GM18870 (cell line): Measurements from ENCODE around the gene GPR15.

Source experiments
- ATAC-seq: cut with Tn5 transposase; IDR thresholded peaks from one replicate; pipeline ENCODE4 v1.9.1; 2021; ENCODE audit warnings: moderate library complexity; ENCODE audit not compliant: unreplicated experiment

The GPR15 gene

DNA sequence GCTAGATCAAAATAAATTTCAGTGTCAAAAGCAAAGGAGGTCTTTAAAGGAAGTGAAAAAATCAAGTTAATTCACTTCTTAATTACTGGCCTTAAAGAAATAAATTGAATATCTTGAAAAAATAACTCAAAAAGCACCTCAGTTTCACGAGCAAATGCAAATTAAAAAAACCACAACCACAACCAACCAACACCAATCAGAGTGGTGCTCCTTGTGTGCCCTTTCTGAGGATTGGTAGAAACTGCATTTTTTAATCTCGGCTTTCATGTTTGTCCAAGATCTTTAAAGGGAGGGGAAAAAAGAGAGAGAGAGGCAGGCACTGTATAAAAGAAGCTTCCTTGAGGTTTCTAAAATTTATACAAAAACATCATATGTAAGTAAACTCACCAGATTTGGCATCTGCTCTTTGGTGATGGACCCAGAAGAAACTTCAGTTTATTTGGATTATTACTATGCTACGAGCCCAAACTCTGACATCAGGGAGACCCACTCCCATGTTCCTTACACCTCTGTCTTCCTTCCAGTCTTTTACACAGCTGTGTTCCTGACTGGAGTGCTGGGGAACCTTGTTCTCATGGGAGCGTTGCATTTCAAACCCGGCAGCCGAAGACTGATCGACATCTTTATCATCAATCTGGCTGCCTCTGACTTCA lies at the start of gene GPR15:
TSS of gene GPR15 (plus strand) at position 357 of the 653 bp plus-strand sequence. CDS start at position 413, 56 bp downstream.
- ATAC-seq: peak; percentile 26

DNA sequence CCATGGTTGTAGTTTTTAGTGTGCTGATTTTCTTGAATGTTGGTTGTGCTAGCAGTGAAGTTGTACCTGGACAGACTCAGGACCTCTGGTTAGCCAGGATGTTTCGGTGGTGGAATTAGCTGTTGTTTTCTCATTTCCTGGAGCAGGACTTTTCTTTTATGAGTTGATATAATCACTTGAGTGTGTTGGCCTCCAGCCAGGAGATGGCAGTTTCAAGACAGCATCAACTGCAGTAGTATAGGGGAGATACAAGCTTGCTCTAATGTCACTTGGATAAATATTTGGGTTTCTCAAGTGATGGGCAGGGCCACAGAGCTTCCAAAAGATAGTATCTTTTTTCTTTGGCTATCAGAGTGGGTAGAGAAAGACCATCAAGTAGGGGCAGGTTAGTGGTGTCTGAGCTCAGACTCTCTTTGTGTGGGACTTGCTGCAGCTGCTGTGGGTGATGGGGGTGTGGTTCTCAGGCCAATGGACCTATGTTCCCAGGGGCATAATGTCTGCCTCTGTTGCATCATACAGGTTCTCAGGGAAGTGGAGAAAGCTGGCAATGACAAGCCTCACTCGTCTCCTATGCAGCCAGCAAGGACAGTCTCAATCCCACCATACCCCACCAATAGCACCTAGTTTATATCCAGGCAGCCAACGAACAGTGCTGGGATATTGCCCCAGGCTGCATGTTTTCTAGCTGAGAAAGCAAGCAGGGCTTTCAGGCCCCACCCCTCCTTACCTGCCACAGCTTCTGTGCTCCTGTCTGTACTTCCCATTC lies 48.9 kb upstream of the GPR15 start:
- no peak for ATAC-seq

DNA sequence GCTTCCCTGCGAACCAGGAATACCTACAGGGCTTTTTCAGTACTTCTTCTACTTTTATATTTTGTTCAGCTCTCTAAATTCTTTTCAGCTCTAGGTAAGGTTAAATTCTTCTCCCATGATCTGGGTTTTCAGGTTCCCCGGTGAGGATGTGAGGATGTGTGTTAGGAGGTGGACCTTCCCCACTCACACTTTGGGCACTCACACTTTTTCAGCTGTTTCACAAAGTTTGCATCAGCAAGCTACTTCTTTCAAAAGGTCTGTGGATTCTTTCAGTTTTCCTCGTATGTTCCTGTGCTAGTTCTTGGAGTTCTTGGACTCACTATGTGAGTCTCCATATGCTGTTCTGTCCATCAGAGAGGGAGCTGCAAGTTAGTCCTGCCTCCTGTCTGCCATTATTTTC lies 48.2 kb upstream of the GPR15 start:
- no peak for ATAC-seq

DNA sequence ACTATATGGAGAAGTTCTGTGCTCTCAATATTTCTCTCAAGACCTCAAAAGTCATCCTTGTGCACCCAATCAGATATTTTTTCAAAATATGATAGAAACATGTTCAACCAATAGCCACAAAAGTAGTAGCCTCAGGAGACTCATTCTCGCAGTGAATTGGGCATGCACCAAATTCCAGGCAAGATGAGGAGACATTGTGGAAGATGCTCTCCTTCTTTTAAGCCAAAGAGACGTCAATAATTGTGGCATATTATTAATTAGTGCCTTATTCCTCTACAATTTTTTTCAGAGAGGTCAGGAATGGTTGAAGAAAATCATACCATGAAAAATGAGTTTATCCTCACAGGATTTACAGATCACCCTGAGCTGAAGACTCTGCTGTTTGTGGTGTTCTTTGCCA lies 34.4 kb upstream of the GPR15 start, which contains the start of gene OR5K2:
TSS of gene OR5K2 (plus strand) at position 301 of the 400 bp plus-strand sequence. CDS start at position 301, 0 bp downstream.
- ATAC-seq: no peak

DNA sequence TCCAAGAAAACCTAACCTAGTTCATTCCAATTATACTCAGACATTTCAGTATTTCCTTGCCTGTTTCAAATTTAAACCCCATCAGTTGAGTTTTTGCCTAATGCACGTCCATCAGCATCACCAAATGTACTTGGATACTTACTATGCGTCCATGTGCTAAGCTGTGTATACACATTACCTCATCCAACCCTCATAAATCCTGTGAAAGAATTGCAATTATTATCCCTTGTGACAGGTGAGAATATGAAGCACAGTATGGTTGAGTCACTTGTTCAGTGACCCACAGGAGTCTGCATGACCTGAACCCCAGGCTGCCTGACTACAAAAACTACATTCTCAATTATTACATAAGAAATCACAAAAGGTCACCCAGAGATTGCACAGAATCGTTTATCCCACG lies 31.8 kb upstream of the GPR15 start:
- no peak for ATAC-seq

DNA sequence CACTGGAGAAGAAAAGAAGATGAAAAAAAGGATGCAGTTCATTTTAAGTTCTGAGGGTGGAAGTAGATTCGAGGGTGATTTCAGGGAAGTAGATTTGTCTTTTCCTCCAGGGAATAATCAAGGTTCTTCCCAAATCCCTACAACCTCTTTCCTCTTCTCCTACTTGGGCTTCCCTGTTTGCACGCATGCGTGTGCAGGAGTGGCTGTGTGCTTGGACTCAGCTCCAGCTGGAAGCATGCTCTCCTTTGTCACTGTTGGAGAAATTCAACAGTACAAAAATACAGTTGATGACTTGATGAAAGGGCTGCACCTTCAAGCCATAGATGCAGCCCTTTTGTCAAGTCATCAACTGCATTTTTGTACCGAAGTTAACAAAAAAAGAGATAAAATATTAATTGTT lies 30.5 kb upstream of the GPR15 start:
- no peak for ATAC-seq

DNA sequence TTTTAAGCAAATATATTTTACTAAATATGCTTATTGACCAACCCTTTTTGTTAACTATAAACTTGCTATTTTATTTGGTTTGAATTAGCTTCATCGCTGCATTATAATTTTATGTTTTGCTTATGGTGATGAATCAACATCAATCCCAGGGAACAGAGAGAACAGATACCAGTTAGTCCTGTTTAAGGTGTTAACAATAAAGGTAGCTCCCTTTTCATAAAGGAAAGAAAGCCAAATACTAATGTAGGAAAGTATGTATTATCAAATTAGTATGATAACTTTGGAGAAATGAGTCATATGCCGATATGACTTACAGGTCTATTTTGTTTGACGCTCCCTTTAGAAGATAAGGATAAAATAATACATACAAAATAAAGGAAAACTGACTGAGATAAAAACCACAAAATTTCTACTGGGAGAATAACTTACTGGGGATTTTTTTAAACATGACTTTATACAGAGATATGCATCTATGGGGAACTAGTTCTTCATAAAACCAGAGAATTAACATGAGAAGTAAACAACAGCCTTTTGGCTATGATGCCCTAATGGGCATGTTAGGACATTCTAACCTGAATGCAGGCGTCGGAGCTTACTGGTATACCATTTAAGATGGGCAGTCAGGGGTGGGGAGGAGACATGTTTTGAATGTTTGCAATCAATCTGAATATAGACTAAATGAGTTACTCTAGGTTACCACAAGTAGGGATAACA lies 29.8 kb upstream of the GPR15 start:
- ATAC-seq: no peak

DNA sequence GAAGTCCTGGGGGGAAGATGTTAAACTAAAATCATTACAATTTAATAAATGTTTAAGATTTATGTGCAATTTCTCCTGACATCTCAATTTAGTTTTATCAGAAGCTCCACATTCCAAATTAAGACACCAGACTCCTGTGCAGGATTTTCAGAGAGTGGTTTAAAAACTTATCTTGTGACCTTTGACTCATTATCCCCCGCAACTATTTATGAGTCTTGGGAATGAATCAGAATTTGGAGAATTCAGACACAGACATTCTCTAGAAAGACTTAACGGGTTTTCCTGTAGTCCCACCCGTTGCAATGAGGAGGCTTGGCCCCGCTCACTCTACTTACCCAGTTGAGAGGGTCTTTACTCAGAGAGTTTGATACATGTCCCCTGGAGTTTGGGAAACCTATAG lies 27.2 kb upstream of the GPR15 start:
- ATAC-seq: no peak

DNA sequence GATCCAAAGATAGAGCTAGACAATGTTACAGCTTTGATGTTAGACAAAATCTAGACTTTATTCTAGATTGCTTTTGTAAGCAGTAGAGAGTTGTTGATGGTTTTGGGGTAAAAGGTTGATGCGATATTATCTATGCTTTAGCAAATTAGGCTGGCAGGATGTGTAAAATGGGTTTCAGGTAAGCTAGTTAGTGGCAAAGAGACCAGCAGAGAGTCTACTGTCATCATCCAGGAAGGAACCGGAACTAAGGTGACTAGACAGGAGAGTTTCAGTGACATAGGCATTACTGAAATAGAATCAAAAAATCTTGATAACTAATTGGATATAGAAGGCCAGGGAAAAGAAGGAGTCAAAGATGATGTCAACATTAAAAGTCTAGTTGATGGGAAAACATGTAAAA lies 23.2 kb upstream of the GPR15 start:
- no peak for ATAC-seq

DNA sequence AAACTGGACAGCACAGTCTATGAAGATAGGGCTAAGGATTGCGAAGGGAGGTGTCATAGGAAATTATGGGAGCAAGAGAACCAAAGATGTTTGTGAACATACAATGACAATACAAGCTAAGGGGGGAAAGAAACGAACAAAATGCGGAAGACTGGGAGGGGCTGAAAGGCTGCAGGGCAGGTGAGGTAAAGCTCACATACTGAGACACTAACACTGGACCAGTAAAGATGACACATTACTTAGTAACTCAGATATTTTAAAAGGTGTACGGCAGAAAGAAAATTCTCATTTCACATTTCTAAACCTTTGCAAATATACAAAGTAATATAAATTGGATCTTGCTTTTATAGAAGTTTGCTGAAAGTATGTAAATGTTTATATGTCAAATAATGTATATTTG lies 19.2 kb upstream of the GPR15 start:
- no peak for ATAC-seq

DNA sequence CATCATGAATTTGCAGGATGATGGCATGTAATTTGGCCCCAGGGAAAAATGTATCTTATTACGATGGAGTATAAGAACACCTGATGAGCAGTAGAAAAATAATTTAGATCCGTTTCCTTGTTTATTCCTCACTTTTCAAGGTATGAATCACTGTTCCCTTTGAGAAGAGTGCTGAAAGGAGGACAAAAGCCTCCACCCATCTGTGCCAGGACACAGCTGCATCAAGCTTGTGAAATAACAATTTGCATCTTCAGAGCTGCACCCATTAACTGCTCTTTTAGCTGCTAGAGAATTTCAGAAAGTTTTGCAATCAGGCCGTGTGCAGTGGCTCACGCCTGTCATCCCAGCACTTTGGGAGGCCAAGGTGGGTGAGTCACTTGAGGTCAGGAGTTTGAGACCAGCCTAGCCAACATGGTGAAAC lies 18.7 kb upstream of the GPR15 start:
- ATAC-seq: no peak

DNA sequence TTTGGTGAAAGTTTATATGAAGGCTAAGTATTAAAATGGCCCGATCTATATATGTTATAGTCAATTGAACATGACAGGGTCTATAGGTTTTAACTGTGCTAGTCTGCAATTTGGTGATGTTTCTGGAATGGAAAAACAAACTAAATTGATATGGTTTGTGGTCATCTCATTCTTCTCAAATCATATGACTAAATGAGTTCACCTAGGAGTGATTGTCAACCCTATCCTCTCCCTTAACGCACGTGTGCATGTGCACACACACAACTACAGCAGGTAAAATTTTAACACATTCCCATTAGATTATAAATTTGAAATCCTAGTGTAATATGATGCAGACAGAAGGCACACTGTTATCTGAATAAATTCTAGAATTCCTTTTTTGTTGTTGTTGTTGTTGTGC lies 18.0 kb upstream of the GPR15 start:
- no peak for ATAC-seq

DNA sequence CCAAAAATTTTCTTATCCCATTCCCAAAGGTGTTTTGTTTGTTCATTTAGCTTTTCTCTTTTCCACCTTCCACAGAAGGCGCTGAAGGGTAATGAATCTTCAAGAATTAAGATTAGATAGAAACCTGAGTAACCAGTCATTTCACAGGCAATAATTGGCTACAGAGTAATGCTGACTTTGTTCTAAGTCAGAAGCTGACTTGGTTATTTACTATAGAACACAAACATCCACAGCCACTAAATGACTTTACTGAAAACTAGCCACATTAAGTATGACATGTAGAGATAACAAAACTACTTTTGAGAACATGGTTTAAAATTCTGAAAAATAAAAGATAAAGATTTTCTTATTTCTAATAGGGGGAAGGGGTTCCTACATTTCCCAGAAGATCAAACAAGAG lies 16.8 kb upstream of the GPR15 start:
- no peak for ATAC-seq

DNA sequence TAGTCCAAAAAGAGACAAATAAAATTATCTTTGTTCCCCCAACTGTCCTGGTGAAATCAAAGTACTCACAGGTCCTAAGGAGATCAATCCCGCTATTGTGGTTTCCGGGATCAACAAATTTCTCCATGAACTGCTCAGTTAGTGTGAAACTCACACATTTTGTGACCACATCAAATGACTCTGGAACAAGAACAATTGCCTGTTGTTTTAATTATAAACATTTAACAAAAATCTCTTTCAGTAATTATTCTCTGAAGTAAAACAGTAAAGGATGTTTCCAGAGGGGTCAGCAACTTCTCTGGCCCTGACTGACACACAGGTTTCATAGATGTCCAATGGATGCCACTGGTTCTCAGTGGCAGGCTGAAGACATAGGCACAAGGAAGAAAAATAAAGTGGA lies 13.0 kb upstream of the GPR15 start:
- no peak for ATAC-seq

DNA sequence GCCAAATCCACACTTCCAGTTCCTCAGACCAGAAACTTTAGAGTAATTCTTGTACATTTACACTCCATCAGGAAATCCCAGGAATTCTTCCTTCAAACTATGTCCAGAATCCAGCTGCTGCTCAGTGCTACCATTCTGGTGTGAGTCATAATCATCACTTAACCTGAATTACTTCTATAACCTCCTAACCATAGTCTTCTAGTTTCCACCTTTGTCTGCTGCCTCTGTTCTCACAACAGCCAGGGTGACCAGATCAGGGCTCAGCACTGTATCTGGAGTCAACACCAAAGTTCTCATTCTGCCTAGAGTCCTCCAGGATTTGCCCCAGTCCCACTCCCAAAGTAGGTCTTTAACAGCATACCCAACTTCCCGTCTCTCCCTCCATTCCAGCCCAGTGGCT lies 12.4 kb upstream of the GPR15 start:
- no peak for ATAC-seq

DNA sequence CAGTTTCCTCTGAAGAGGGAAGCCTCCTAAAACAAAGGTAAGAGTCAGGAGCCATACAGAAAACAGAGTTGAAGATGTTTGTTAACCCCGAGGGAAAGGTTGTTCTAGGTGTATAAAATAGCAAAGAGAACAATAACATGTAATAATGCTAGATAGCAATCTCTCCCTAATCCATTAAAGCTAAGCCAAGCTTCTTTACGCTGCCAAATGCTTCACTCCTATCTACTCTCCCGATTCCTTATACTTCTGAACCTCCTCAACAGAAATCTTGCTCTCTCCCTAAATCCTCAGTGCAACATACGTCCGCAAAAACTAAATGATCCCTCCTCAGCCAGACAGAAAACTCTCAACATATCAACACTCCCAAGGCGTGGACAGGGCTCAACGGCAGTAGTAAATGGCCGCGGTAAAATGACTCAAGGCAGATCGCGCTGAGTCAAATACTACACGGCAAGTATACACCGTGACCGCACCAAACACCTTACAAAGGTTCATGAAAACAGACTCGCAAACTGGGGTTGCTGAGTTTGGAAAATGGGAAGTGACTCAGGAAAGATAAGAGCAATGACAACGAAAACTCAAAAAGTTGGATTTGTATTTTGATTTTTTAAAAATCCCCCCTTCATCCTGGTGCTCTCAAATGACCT lies 9.8 kb upstream of the GPR15 start:
- ATAC-seq: peak; percentile 41

DNA sequence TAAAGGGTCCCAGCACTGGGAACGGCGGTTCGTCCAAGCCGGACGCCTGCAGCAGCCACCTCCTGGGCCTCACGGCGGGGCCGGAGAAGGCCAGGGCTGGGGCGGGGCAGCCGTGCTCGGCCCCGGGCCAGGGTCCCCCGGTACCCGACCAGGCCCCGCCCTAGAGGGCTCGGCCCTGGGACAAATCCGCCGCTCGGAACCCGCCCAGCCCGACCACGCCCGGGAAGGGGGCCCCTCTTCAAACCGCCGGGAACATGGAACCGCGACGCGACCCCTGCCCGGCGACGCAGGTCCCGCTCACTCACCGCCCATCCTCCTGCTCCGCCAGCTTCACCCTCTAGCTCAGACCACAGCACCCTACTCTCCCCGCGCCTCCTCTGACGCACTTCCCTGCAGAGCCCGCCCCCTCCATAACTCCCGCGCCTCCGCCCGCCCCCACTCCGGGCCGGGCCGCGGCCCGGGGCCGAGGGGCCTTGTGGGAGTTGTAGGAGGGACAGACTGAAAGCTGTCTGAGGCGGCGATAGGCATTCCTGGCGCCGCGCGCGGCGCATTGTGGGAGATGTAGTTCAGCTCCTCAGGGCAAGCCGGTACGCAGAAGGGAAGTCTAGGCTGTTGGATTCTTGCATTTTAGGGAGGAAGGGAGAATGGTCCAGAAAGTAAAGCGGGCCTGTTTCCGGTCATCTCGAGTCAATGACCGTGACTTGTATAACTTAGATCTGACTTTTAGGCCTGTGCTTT lies 9.1 kb upstream of the GPR15 start, which contains the start of gene CLDND1:
TSS of gene CLDND1 (minus strand) at position 359 of the 738 bp plus-strand sequence. CDS start 1,478 bp downstream, outside the sequence.
- ATAC-seq: peak; percentile 74

DNA sequence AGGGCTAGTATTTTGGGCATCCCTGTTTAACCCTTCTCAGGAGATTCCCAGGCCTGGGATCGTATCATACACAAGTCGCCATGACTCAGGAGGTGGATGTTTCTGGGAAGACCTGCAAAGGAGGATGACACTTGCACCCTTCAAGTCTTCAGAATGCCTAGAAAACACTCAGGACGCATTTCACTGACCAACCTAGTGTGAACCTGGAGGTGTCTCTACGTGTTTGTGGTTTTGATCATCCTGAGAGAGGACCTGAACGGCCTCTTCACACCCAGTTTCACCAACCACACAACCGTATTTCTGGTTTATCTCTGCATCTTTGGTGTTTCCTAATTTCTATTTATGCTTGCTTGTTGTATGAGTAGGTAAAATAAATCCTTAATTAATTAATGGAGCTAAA lies 6.3 kb upstream of the GPR15 start:
- ATAC-seq: no peak

DNA sequence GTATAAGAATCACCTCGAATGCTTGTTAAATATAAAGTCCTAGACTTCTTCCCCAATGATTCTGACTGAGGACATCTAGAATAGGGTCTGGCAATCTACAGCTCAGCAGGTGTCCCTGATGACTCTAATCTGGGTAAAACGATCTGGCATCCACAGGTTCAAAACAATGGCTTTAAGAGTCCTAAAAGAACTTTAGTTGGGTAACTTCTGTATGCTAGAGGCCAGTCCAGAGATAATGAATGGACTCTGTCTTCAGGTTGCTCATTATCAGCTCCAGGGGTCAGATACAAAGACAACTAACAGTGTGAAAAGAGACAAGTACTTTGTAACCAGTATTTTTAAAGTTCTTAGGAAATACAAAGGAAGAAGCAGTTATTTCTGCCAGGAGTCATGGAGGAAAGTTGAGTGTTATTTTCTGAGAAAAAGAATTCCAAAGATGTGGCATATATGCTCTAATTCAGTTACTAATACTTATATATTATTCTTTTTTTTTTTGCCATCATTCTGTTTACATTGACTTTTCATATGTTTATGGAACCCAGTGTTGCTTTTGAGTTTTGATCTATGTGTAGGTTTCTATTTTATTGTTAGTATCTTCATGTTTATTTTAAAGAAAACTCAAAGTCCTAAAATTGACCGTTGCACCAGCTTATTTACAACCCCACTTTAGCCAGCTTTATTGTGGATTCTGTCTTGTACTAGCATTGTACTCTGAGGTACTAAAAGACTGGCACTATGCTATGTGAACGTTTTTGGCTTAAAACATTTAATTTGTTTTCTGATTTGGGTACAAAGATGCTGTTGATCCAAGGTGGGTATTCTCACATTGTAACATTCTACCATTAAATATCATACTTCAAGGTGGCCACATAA lies 3.1 kb upstream of the GPR15 start:
- ATAC-seq: no peak
